RWPE1 (cell line): ENCODE data around the gene SLC8B1.

Experiments used
- CTCF ChIA-PET: fragments of 350-600 bp; sonication (Branson Sonifier 250); formaldehyde crosslinking; extraction: SDS; loops from one replicate; lab custom pipeline; 2021; lab: Yijun Ruan, JAX
- POLR2A ChIA-PET: fragments of 400-600 bp; formaldehyde crosslinking; extraction: SDS; loops from one replicate; lab custom pipeline; 2020; ENCODE audit warnings: antibody characterized with exemption; ENCODE audit not compliant: low non-redundant PET; lab: Yijun Ruan, JAX
- DNase-seq: peaks from one replicate; pipeline ENCODE4 v3.0.0; 2012; ENCODE audit warnings: low spot score
- H3K27ac ChIP-seq: fragments of 450-650 bp; 2 replicates; pipeline ENCODE4 v1.5.1; 2017
- TF ChIP-seq, protein P1 (sequence below): fragments of 450-650 bp; conservative IDR thresholded peaks from 2 replicates; pipeline ENCODE4 v1.5.1; 2017; ENCODE audit warnings: low read depth, mild to moderate bottlenecking

Gene SLC8B1

GRCh38 chr12:113295886-113296556 is 38.9 kb downstream of the SLC8B1 start:
- TF ChIP-seq, protein P1, sequence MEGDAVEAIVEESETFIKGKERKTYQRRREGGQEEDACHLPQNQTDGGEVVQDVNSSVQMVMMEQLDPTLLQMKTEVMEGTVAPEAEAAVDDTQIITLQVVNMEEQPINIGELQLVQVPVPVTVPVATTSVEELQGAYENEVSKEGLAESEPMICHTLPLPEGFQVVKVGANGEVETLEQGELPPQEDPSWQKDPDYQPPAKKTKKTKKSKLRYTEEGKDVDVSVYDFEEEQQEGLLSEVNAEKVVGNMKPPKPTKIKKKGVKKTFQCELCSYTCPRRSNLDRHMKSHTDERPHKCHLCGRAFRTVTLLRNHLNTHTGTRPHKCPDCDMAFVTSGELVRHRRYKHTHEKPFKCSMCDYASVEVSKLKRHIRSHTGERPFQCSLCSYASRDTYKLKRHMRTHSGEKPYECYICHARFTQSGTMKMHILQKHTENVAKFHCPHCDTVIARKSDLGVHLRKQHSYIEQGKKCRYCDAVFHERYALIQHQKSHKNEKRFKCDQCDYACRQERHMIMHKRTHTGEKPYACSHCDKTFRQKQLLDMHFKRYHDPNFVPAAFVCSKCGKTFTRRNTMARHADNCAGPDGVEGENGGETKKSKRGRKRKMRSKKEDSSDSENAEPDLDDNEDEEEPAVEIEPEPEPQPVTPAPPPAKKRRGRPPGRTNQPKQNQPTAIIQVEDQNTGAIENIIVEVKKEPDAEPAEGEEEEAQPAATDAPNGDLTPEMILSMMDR = no peak

DNA sequence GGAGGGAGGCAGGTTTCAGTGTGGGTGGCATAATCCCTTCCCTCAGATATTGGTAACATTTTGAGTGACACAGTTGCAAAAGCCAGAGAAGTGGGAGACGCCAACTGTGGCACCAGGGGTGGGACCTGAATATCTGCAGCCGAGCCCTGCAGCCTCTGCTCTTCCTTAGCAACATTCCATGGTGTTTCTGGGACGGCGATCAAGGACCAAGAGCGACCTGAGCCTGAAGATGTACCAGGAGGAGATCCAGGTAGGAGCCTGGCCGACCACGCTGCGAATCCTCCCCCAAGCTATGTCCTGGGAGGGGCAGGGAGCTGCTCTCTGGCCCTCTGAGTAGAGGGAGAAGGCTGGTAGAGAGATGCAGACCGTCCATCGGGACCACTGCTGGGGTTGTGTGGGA is 41.8 kb downstream of the SLC8B1 start:
- no peak for DNase-seq
- H3K27ac ChIP-seq = no peak overlapping the region
- TF ChIP-seq, protein P1 = no peak
- POLR2A ChIA-PET = no interaction called here
- CTCF ChIA-PET = no interaction called here

More at GRCh38 chr12:113295886-113296556, 38.9 kb downstream of the SLC8B1 start:
- H3K27ac ChIP-seq = peak overlapping the region; percentile 32
- ChIA-PET CTCF (no interaction called here), POLR2A (no interaction called here)
- DNase-seq = no peak

- TF ChIP-seq, protein P1 = no peak
- ChIA-PET POLR2A (no interaction called here), CTCF (no interaction called here)
- no peak for DNase-seq
- H3K27ac ChIP-seq = peak overlapping the region; percentile 13; the same call in 1 of the 2 replicates
These were observed 42.4 kb downstream of the SLC8B1 start for GRCh38 chr12:113292547-113292946.

GRCh38 chr12:113292091-113292490 is 42.8 kb downstream of the SLC8B1 start:
- no peak for DNase-seq
- CTCF ChIA-PET = no interaction called here
- peak overlapping the region; percentile 22 for H3K27ac ChIP-seq
- POLR2A ChIA-PET = no interaction called here
- TF ChIP-seq, protein P1 = no peak

DNA sequence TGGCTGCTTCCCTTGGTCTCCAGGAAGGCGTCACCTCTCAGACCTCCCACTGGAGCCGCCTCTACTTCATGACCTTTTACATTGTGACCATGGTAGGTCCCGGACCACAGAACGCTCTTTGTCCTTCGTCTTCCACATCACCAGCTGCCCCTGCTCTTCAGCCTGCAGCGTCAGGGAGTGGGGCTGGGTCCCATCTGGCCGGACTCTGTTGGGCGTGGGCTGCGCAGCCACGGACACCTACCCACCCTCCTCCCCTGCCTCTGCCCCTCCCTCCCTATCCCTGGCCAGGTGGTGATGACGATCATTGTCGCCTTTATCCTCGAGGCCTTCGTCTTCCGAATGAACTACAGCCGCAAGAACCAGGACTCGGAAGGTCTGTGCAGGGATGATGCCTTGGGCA is 43.3 kb downstream of the SLC8B1 start:
- no peak for DNase-seq
- H3K27ac ChIP-seq = peak overlapping the region; percentile 22
- TF ChIP-seq, protein P1 = no peak
- CTCF ChIA-PET = no interaction called here
- POLR2A ChIA-PET = no interaction called here

GRCh38 chr12:113290506-113290905 is 44.4 kb downstream of the SLC8B1 start:
- no peak overlapping the region for H3K27ac ChIP-seq
- DNase-seq = no peak
- TF ChIP-seq, protein P1 = no peak
- CTCF ChIA-PET = interaction anchor here (0.7 kb wide), 1 partner anchor 40 kb away, joined by 3 read pairs; no protein-coding TSS in a partner anchor
- POLR2A ChIA-PET = no interaction called here
